Astrocyte of the cerebellum (primary cell): ENCODE measurements around the gene CETN1.

Experiments used
- DNase-seq: peaks from one replicate; pipeline ENCODE4 v3.0.0-alpha.2; 2011; ENCODE audit warnings: low read depth
- H3K4me3 ChIP-seq: 2 replicates; pipeline ENCODE4 v1.5.1; 2011; ENCODE audit warnings: mild to moderate bottlenecking, low read depth, low read length, moderate library complexity
- in situ Hi-C: cut with HindIII; loops from 2 replicates; pipeline ENCODE4 v1.10.0; 2017; ENCODE audit warnings: low sequenced_read_pairs
- TF ChIP-seq, protein P1 (sequence below): IDR thresholded peaks from 2 replicates; pipeline ENCODE4 v1.5.1; 2012; ENCODE audit warnings: low read length, low read depth, moderate library complexity, mild to moderate bottlenecking; ENCODE audit errors: missing control alignments

The CETN1 gene

DNA sequence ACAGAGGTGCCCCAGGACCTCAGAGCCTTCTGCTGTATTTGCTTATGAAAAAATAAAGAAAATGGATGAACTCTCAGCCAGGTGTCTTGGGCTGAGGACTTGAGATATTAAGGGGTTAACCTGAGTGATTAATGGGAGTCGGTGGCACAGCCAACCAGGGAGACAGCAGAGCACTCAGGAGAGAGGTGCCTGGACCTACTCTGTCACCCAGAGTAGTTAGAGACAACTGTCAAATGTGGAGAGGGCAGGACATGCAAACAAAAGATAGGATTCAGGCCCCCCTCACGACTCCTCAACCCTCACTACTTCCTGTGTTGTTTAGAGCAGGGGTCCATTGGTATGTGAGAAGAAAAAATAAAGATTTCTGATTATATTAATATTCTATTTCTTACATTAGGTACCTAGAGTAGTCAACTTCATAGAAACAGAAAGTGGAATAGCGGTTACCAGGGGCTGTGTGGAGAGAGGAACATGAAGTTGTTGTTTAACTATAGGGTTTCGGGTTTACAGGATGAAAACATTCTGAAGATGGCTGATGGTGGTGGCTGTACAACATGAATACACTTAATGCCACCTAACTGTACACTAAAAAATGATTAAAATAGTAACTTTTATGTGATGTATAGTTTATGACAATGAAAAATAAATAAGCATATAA is 28.6 kb upstream of the CETN1 start:
- in situ Hi-C loops, result no loop called here
- TF ChIP-seq, protein P1, sequence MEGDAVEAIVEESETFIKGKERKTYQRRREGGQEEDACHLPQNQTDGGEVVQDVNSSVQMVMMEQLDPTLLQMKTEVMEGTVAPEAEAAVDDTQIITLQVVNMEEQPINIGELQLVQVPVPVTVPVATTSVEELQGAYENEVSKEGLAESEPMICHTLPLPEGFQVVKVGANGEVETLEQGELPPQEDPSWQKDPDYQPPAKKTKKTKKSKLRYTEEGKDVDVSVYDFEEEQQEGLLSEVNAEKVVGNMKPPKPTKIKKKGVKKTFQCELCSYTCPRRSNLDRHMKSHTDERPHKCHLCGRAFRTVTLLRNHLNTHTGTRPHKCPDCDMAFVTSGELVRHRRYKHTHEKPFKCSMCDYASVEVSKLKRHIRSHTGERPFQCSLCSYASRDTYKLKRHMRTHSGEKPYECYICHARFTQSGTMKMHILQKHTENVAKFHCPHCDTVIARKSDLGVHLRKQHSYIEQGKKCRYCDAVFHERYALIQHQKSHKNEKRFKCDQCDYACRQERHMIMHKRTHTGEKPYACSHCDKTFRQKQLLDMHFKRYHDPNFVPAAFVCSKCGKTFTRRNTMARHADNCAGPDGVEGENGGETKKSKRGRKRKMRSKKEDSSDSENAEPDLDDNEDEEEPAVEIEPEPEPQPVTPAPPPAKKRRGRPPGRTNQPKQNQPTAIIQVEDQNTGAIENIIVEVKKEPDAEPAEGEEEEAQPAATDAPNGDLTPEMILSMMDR, result no peak
- no peak overlapping the region for H3K4me3 ChIP-seq
- DNase-seq, result no peak

DNA sequence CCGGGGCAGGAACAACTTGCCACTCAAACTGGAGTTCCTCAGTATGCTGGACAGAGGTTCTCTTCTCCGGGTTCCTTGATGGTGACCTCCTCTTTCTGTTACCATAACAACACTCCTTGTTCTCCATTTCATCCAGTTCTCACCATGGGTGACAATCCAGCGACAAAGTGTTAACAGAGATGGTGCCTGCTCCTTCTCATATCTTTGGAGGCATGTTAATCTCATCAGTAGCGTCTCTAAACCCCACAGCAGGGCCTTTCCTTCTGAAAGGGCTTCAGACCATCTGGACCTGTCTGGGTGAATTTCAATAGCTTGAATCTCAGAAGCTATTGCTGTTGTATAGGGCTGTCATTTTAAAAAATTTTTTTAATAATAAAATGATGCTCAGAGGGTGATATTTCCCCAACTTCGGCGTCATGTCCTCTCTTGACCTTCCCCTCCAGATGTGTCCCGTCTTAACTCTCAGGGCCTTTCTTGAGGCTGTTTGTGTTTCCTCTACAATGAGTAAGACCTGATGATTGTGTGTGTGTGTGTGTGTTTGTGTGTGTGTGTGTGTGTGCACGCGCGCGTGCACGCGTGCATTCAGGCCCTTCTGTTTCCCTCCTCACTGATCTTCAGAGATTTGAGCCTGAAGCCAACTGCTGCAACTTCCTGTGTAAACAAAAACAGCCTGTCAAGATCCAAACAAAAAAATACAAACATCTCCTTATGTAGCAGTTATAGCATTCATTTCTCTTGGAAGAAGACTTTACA is 24.3 kb upstream of the CETN1 start:
- TF ChIP-seq, protein P1, result no peak
- no peak overlapping the region for H3K4me3 ChIP-seq
- in situ Hi-C loops, result no loop called here
- no peak for DNase-seq

DNA sequence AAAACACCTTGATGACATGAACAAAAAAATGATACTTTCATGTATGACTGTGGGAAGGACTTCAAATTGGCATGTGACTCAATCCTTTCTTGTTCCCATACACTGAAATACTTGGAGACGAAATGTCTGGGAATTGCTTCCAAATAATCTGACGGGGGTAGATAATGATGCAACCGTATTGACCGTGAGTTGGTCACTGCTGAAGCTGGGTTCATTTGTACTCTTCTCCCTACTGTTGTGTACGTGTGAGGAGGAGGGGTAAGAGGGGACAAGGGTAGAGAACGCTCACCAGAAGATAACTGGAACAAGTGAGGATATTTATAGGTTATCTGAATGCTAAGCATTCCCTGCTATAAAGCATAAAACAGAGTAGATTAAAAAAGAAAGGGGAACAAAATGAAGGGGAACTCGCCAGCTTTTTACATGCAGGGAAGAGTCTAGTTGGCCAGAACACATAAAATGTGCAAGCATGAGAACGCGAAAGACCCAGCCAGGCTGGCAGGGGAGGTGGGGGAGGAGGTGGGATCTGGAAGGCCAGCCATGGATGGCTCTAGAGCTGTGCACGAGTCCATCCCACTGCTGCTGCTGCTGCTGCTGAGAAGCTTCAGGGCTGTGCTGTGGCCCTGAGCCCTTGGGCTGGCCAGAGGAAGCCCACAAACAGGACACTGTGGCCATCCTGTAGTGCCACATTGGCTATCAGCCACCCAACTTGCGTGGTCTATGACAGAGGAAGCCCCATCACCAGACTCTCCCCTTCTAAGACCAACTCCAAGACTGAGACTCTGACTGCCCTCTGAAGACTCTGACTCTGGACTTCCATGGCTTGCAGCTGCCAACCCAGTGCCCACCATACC is 15.2 kb upstream of the CETN1 start:
- DNase-seq, result no peak
- in situ Hi-C loops, result loop anchor here (5.0 kb wide), 1 partner anchor 38 kb away; no protein-coding TSS in a partner anchor
- no peak overlapping the region for H3K4me3 ChIP-seq
- TF ChIP-seq, protein P1, result no peak

DNA sequence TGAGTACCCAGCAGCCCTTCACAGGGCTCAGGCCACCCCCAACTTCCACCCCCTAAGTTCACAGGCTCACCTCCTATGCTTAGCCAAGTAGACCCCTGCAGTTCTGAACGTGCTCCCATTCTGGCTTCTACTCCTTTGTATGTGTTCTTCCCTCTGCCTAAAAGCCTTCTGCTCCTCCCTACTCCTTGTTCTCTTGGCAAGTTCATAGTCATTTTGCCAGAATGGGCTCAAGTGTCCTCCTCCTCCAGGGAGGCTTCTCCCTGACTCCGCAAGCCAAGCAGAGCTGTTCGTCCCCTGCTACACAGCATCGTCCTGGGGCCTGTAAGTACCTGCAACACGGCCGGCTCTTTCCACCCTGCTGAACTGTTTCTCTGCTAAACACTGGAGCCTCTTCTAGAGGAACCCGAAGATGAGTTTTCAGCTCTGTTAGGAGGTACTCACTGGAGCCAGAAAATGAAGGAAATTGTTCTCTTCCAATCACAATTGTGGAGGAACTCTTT is 14.6 kb upstream of the CETN1 start:
- in situ Hi-C loops, result no loop called here
- no peak overlapping the region for H3K4me3 ChIP-seq
- no peak for DNase-seq
- TF ChIP-seq, protein P1, result no peak

DNA sequence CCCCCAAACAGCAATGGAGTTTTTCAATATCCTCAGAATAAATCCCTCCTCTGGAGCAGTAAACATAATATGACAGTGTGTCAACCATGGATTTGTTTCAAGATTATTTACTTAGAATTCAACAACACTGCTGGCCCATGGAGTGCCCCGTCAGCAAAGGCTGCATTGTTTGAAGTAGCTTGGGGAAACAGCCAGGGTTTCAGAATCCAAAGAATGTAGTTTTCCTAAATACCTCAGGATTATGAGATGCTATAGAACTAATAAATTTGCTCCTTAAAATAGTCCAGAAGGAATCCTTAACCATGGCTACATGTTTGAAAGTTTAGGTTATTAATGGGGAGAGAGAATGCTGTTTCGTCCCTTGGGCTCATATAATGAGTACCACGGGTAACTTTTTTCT is 13.1 kb upstream of the CETN1 start:
- no peak for DNase-seq
- TF ChIP-seq, protein P1, result no peak
- H3K4me3 ChIP-seq, result no peak overlapping the region
- in situ Hi-C loops, result no loop called here

DNA sequence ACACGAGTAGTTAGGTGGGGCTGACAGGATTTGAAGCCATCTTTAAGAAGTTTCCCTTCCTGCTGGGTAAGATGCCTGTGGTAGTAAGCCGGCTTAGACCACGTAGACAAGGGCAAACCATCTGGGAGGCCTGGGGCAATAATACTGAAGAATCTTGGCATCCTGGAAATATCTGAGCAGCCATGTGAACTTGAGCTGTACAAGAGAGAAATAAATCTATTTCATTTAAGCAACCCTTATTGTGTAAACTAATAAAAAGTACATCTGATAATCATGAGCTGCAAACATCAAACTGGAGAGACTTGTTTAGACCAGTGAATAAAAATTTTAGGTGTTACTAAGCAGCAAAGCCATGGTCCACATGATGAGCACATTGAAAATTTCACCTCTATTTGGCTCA is 11.4 kb upstream of the CETN1 start:
- in situ Hi-C loops, result no loop called here
- no peak for DNase-seq
- no peak overlapping the region for H3K4me3 ChIP-seq
- TF ChIP-seq, protein P1, result no peak
